ENCODE results near the gene RCCD1.

Gene RCCD1

DNA sequence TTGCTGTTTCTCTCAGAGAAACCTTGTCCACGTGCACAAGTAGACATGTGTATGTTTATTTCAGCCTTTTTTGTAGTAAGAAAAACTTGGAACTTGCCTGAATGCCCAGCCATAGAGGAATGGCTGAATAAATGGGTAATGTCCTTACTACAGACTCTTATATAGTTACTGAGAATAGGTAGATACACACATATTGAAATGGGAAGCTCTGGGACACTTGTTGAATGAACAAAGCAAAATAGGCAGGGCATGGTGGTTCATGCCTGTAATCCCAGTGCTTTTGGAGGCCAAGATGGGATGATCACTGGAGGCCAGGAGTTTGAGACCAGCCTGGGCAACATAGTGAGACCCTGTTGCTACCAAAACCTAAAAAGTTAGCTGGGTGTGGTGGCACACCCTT lies 17.9 kb upstream of the RCCD1 start:
- DNase-seq (ENCODE audit: low read depth) = no peak
- TF ChIP-seq, protein P1, sequence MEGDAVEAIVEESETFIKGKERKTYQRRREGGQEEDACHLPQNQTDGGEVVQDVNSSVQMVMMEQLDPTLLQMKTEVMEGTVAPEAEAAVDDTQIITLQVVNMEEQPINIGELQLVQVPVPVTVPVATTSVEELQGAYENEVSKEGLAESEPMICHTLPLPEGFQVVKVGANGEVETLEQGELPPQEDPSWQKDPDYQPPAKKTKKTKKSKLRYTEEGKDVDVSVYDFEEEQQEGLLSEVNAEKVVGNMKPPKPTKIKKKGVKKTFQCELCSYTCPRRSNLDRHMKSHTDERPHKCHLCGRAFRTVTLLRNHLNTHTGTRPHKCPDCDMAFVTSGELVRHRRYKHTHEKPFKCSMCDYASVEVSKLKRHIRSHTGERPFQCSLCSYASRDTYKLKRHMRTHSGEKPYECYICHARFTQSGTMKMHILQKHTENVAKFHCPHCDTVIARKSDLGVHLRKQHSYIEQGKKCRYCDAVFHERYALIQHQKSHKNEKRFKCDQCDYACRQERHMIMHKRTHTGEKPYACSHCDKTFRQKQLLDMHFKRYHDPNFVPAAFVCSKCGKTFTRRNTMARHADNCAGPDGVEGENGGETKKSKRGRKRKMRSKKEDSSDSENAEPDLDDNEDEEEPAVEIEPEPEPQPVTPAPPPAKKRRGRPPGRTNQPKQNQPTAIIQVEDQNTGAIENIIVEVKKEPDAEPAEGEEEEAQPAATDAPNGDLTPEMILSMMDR (IDR thresholded peaks at IDR 0.05; ENCODE audit: insufficient read depth, low read depth, low read length, missing control alignments) = no peak
- no peak overlapping the region for H3K4me3 ChIP-seq (ENCODE audit: low read length)

GRCh38 chr15:90938261-90938660 lies 16.4 kb upstream of the RCCD1 start:
- TF ChIP-seq, protein P1 (IDR thresholded peaks at IDR 0.05; ENCODE audit: insufficient read depth, low read depth, low read length, missing control alignments) = no peak
- no peak for DNase-seq (ENCODE audit: low read depth)
- no peak overlapping the region for H3K4me3 ChIP-seq (ENCODE audit: low read length)

GRCh38 chr15:90939756-90940155 lies 14.9 kb upstream of the RCCD1 start:
- no peak overlapping the region for H3K4me3 ChIP-seq (ENCODE audit: low read length)
- DNase-seq (ENCODE audit: low read depth) = no peak
- TF ChIP-seq, protein P1 (IDR thresholded peaks at IDR 0.05; ENCODE audit: insufficient read depth, low read depth, low read length, missing control alignments) = no peak

DNA sequence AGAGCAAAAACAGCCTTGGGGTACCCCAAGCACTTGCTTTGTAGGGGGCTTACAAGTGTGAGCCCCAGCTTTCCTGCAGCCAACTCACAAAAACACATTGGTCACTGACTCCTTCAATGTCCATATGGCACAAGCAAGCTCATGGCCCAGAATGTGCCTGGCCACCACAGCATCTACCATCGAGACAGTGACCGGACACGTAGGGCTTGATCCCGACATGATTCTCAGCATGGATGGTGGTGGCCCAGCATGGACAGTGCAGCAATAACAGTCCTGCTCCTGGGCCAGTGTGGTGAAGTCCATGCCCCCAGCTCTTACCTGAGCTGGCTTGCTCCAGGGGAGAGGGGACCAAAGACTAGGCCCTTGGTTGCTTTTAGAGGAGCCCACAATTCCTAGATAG lies 13.6 kb upstream of the RCCD1 start:
- TF ChIP-seq, protein P1 (IDR thresholded peaks at IDR 0.05; ENCODE audit: insufficient read depth, low read depth, low read length, missing control alignments) = no peak
- H3K4me3 ChIP-seq (ENCODE audit: low read length) = no peak overlapping the region

GRCh38 chr15:90942354-90943120 lies 12.1 kb upstream of the RCCD1 start:
- H3K4me3 ChIP-seq (ENCODE audit: low read length) = no peak overlapping the region
- no peak for DNase-seq (ENCODE audit: low read depth)
- TF ChIP-seq, protein P1 (IDR thresholded peaks at IDR 0.05; ENCODE audit: insufficient read depth, low read depth, low read length, missing control alignments) = no peak

More for the DNA sequence above, 13.6 kb upstream of the RCCD1 start:
- DNase-seq (ENCODE audit: low read depth) = no peak

GRCh38 chr15:90945091-90945490 lies 9.6 kb upstream of the RCCD1 start:
- no peak overlapping the region for H3K4me3 ChIP-seq (ENCODE audit: low read length)
- no peak for DNase-seq (ENCODE audit: low read depth)
- TF ChIP-seq, protein P1 (IDR thresholded peaks at IDR 0.05; ENCODE audit: insufficient read depth, low read depth, low read length, missing control alignments) = no peak

DNA sequence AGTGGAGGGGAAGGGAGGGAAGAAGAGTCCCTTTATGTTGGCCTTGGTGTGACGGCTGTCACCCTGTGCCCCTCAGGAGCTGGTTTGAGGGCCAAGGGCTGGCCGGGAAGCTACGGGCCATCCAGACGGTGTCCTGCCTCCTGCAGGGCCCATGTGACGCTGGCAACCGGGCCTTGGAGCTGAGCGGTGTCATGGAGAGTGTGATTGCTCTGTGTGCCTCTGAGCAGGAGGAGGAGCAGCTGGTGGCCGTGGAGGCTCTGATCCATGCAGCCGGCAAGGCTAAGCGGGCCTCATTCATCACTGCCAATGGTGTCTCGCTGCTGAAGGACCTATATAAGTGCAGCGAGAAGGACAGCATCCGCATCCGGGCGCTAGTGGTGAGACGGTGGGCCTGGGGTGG lies 8.1 kb upstream of the RCCD1 start:
- H3K4me3 ChIP-seq (ENCODE audit: low read length) = no peak overlapping the region
- no peak for DNase-seq (ENCODE audit: low read depth)
- TF ChIP-seq, protein P1 (IDR thresholded peaks at IDR 0.05; ENCODE audit: insufficient read depth, low read depth, low read length, missing control alignments) = no peak

Measured in epithelial cell of esophagus (primary cell).